Prostate gland (tissue), 2 donors: ENCODE measurements around the gene STAMBP. TPM values are rescaled to one million over a fixed set of nuclear protein-coding genes. Genes with fewer than 3 reads are reported as not detected.

Experiments used
- DNase-seq: peaks from one replicate; pipeline ENCODE4 v3.0.0-alpha.2; 2019; ENCODE audit warnings: low spot score
- H3K27ac ChIP-seq, 2 donors: fragments of 200-600 bp; sonication (generic); 2 replicates each; pipeline ENCODE4 v1.5.1; 2017 to 2019
- H3K27me3 ChIP-seq: fragments of 200-600 bp; sonication (generic); replicated peaks from 2 replicates; pipeline ENCODE4 v1.5.1; 2019; ENCODE audit not compliant: insufficient read depth
- H3K36me3 ChIP-seq, 2 donors: fragments of 200-600 bp; sonication (generic); 1 replicate in 1 of 2; 2 replicates in 1 of 2; pipeline versions ENCODE4 v1.5.1 to v1.8.1; 2017 to 2019
- H3K4me1 ChIP-seq: fragments of 200-600 bp; sonication (generic); replicated peaks from 2 replicates; pipeline ENCODE4 v1.5.1; 2019
- H3K4me3 ChIP-seq, 2 donors: fragments of 200-600 bp; sonication (generic); 2 replicates each; pipeline ENCODE4 v1.5.1; 2017 to 2019
- H3K9me3 ChIP-seq: fragments of 200-600 bp; sonication (generic); 2 replicates; pipeline ENCODE4 v1.5.1; 2017
- CTCF ChIP-seq, 4 experiments: fragments of 200-600 bp in 2 of 4; fragments of 450-650 bp in 2 of 4; sonication (generic) in 2 of 4; IDR thresholded peaks; 1 replicate in 3 of 4; 2 replicates in 1 of 4; pipeline ENCODE4 v1.5.1; 2016 to 2019; ENCODE audit warnings: antibody characterized with exemption in 4 of 4, mild to moderate bottlenecking in 2 of 4, moderate library complexity in 2 of 4
- POLR2A ChIP-seq: fragments of 450-650 bp; IDR thresholded peaks from one replicate; pipeline ENCODE4 v1.6.1; 2016; ENCODE audit warnings: antibody characterized with exemption, mild to moderate bottlenecking
- POLR2AphosphoS5 ChIP-seq: sonication (generic); formaldehyde crosslinking; IDR thresholded peaks from one replicate; pipeline ENCODE4 v1.6.1; 2017; ENCODE audit warnings: antibody characterized with exemption
- WGBS: methylation state at CpG from one replicate; pipeline ENCODE4 v1.1.5; 2018; 5-methylcytosine and 5-hydroxymethylcytosine counted together
- intact Hi-C: fragments of 100-400 bp; cut with DNase I; formaldehyde crosslinking; loops from one replicate; pipeline ENCODE4 v1.14.2; 2022
- total RNA-seq, 2 donors: library from RNA; depleted of rRNA; stranded (reverse); fragments of >200 nt; gene quantifications; one replicate each; pipeline ENCODE4 v1.1.0, GENCODE V29; 2016

Gene STAMBP
- total RNA-seq, 2 donors from 2014 or later, result 45.9 to 56.6 TPM

- no peak for DNase-seq
- H3K4me1 ChIP-seq, result no peaks in the 10 kb centered on the region
- H3K36me3 ChIP-seq, result no peaks in the 10 kb centered on the region
- intact Hi-C loops, result no loop called here
- no peak overlapping the region for H3K27ac ChIP-seq
- TF ChIP-seq CTCF (IDR thresholded peaks at IDR 0.05) (no peak), POLR2AphosphoS5 (no peak), POLR2A (no peak)
- H3K9me3 ChIP-seq, result no peaks in the 10 kb centered on the region
- no peak overlapping the region for H3K4me3 ChIP-seq
- WGBS, result 92% methylated on average over 5 of the region's 5 CpGs
- no peaks in the 10 kb centered on the region for H3K27me3 ChIP-seq
Measured at GRCh38 chr2:73915437-73915993, 86.8 kb downstream of the STAMBP start.

- DNase-seq, result no peak
- Histone ChIP-seq H3K9me3 (no peaks in the 10 kb centered on the region), H3K4me3 (no peak overlapping the region), H3K27me3 (no peaks in the 10 kb centered on the region), H3K36me3 (no peaks in the 10 kb centered on the region), H3K27ac (no peak overlapping the region), H3K4me1 (no peaks in the 10 kb centered on the region)
- TF ChIP-seq CTCF (IDR thresholded peaks at IDR 0.05) (no peak), POLR2AphosphoS5 (peak; percentile 35)
- WGBS, result 36% methylated on average over 2 of the region's 2 CpGs
- intact Hi-C loops, result no loop called here
Measured at GRCh38 chr2:73916666-73917065, 87.9 kb downstream of the STAMBP start.

- no peaks in the 10 kb centered on the region for H3K4me1 ChIP-seq
- no peak for DNase-seq
- no peak for TF ChIP-seq POLR2AphosphoS5
- TF ChIP-seq POLR2A, result no peak
- no peak overlapping the region for H3K27ac ChIP-seq
- 50% methylated on average over 2 of the region's 2 CpGs for WGBS
- intact Hi-C loops, result no loop called here
- H3K9me3 ChIP-seq, result no peaks in the 10 kb centered on the region
- no peak overlapping the region for H3K4me3 ChIP-seq
- H3K27me3 ChIP-seq, result no peaks in the 10 kb centered on the region
- no peaks in the 10 kb centered on the region for H3K36me3 ChIP-seq
Measured at GRCh38 chr2:73917296-73917695, 88.5 kb downstream of the STAMBP start.

DNA sequence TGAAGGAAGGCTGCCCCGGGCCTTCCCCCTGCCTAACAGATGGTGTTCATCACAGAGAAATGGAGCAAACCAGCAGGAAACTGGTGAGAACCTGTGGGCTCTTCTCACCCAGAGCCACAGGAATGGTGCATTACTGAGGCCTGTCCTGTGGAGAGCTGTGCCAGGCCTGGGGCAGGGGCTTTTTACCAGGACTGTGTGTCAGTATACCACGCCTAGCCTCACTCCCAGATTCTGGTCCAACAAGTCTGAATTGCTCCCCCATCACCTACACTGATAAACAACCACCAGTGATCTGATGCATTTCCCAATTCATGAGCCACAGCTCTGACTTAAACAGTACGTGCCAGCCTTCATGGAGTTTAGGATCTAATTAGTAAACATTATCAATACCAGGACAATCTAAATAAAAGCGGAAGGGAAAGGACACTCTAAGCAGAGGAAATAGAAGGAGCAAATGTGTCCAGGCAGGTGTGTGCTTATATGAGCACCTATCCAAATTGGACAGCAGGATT lies 89.0 kb downstream of the STAMBP start:
- no peaks in the 10 kb centered on the region for H3K36me3 ChIP-seq
- H3K9me3 ChIP-seq, result no peaks in the 10 kb centered on the region
- H3K27ac ChIP-seq, result no peak overlapping the region
- TF ChIP-seq POLR2A (no peak), POLR2AphosphoS5 (peak; percentile 19)
- H3K4me3 ChIP-seq, result no peak overlapping the region
- WGBS, result 83% methylated on average over 4 of the region's 4 CpGs
- no peaks in the 10 kb centered on the region for H3K27me3 ChIP-seq
- DNase-seq, result no peak
- H3K4me1 ChIP-seq, result no peaks in the 10 kb centered on the region
- intact Hi-C loops, result no loop called here

DNA sequence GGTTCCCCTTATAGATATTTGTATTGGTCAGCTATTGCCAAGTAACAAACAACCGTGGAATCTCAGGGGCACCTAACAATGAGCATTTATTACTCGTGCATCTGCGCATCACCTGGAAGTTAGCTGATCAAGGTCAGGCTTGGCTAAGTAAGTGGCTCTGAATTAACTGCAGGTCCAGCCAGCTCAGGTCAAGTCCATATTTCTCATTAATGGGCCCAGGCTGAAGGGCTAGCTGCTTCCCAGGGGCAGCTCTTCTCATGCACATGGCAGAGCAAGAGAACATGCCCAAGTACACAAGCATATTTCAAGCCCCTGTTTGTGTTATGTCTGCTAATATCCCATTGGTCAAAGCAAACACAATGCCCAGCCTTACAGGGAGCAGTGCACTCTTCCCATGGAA lies 90.1 kb downstream of the STAMBP start:
- no peak for TF ChIP-seq POLR2A
- TF ChIP-seq POLR2AphosphoS5, result peak; percentile 12
- intact Hi-C loops, result no loop called here
- no peaks in the 10 kb centered on the region for H3K36me3 ChIP-seq
- H3K27me3 ChIP-seq, result no peaks in the 10 kb centered on the region
- no peak overlapping the region for H3K27ac ChIP-seq
- no peak overlapping the region for H3K4me3 ChIP-seq
- DNase-seq, result no peak
- H3K4me1 ChIP-seq, result no peaks in the 10 kb centered on the region
- H3K9me3 ChIP-seq, result no peaks in the 10 kb centered on the region
- 81% methylated on average over 3 of the region's 3 CpGs for WGBS

DNA sequence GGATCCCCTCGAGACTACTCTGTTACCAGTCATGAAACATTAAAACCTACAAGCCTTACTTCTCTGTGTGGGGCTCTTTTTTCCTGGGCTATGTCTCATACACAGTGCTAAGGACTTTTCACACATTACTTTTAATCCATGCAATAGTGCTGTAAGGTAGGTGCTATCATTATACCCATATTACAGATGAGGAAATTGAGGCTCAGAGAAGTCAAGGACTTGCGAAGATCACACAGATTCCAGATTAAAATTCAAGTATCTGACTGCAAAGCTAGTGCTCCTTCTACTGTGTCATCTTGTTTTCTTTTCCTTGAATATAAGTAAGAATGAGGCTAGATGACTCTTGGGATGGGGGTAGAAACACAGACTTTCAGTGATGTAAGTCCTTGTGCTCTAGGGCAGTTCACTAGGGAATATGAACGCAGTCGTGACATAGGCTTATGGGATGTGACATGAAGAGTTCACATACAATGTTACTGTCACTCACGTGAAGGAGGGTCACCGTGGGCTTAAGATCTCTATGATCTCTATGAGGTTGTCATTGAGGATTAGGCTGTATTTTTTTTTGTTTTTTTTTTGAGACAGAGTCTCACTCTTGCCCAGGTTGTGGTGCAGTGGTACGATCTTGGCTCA lies 91.0 kb downstream of the STAMBP start:
- Histone ChIP-seq H3K4me3 (no peak overlapping the region), H3K4me1 (no peaks in the 10 kb centered on the region), H3K27ac (no peak overlapping the region), H3K36me3 (no peaks in the 10 kb centered on the region), H3K9me3 (no peaks in the 10 kb centered on the region), H3K27me3 (no peaks in the 10 kb centered on the region)
- no peak for TF ChIP-seq POLR2A
- TF ChIP-seq POLR2AphosphoS5, result no peak
- no peak for TF ChIP-seq CTCF (IDR thresholded peaks at IDR 0.05)
- 76% methylated on average over 7 of the region's 7 CpGs for WGBS
- intact Hi-C loops, result no loop called here
- DNase-seq, result no peak
